HepG2 (cell line): ENCODE measurements around the gene CCDC175.

Source experiments
- CBX1 ChIP-seq: IDR thresholded peaks from one replicate; pipeline ENCODE4 v1.6.1; 2016; ENCODE audit warnings: antibody characterized with exemption, low read depth
- FOXM1 ChIP-seq: sonication (generic); formaldehyde crosslinking; IDR thresholded peaks from 2 replicates; pipeline ENCODE4 v1.5.0; 2020; ENCODE audit warnings: missing genetic modification reagents
- POLR2A ChIP-seq, 2 experiments: IDR thresholded peaks; 2 replicates each; pipeline ENCODE4 v1.6.1; 2011; ENCODE audit warnings: low read depth in 2 of 2, low read length in 2 of 2, mild to moderate bottlenecking in 1 of 2, moderate library complexity in 1 of 2; ENCODE audit not compliant: insufficient read depth in 1 of 2
- RAD21 ChIP-seq: fragments of 450-650 bp; formaldehyde crosslinking; IDR thresholded peaks from 2 replicates; pipeline ENCODE4 v1.5.0; 2020; ENCODE audit warnings: mild to moderate bottlenecking
- USF2 ChIP-seq, 2 experiments: sonication (generic) in 1 of 2; formaldehyde crosslinking in 1 of 2; IDR thresholded peaks; 2 replicates each; pipeline versions ENCODE4 v1.5.1 to v1.6.1; 2011 to 2020; ENCODE audit warnings: borderline replicate concordance in 1 of 2, low read depth in 1 of 2, low read length in 1 of 2, mild to moderate bottlenecking in 1 of 2, missing genetic modification reagents in 1 of 2, moderate library complexity in 1 of 2
- ZNF343 ChIP-seq: sonication (generic); formaldehyde crosslinking; IDR thresholded peaks from 2 replicates; pipeline ENCODE4 v1.4.0; 2020; ENCODE audit warnings: mild to moderate bottlenecking, missing genetic modification reagents
- TF ChIP-seq, protein P1 (sequence below): sonication (generic); formaldehyde crosslinking; IDR thresholded peaks from 2 replicates; pipeline ENCODE4 v1.5.0; 2020; ENCODE audit warnings: mild to moderate bottlenecking, missing genetic modification reagents, moderate library complexity
- TF ChIP-seq, protein P2 (sequence below): sonication (generic); formaldehyde crosslinking; IDR thresholded peaks from 2 replicates; pipeline ENCODE4 v1.8.1; 2023; ENCODE audit warnings: missing genetic modification reagents, inconsistent platforms, borderline replicate concordance
- TF ChIP-seq, protein P3 (sequence below): sonication (generic); formaldehyde crosslinking; IDR thresholded peaks from 2 replicates; pipeline ENCODE4 v1.4.0; 2020; ENCODE audit warnings: missing genetic modification reagents

DNA sequence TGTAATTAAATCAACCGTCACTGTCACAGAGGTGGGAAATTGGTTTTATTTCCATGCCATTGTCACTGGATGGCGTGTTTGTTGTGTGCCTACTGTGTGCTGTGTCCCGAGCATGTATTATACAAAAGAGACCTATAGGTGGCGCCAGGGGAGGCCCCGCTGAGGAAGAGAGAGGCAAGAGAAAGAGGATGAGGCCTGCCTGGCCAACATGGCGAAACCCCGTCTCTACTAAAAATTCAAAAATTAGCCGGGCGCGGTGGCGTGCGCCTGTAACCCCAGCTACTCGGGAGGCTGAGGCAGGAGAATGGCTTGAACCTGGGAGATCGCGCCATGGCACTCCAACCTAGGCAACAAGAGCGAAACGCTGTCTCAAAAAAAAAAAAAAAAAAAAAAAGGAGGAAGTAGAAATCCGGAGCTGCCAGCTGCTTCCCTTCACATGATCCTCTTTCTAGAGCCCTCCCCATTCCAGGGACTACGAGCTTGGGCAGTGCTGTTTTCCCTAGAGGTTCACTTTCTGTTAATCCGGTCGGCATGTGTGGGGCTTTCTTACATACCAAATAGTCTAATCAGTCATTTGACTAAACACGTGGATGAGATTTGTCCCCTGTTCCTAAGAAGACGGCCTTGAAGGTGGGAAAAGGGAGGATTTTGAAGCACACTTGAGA, 6.4 kb upstream of the CCDC175 start:
- TF ChIP-seq POLR2A (IDR thresholded peaks at IDR 0.05; ENCODE audit: insufficient read depth in 1 of 2, low read depth in 2 of 2, low read length in 2 of 2) (no peak), USF2 (IDR thresholded peaks at IDR 0.05; ENCODE audit: low read depth, low read length) (no peak), USF2 (CRISPR knock-in tag; IDR thresholded peaks at IDR 0.05; ENCODE audit: borderline replicate concordance) (no peak), FOXM1 (no peak), RAD21 (CRISPR knock-in tag) (no peak), ZNF343 (no peak), CBX1 (no peak)
- TF ChIP-seq, protein P1, sequence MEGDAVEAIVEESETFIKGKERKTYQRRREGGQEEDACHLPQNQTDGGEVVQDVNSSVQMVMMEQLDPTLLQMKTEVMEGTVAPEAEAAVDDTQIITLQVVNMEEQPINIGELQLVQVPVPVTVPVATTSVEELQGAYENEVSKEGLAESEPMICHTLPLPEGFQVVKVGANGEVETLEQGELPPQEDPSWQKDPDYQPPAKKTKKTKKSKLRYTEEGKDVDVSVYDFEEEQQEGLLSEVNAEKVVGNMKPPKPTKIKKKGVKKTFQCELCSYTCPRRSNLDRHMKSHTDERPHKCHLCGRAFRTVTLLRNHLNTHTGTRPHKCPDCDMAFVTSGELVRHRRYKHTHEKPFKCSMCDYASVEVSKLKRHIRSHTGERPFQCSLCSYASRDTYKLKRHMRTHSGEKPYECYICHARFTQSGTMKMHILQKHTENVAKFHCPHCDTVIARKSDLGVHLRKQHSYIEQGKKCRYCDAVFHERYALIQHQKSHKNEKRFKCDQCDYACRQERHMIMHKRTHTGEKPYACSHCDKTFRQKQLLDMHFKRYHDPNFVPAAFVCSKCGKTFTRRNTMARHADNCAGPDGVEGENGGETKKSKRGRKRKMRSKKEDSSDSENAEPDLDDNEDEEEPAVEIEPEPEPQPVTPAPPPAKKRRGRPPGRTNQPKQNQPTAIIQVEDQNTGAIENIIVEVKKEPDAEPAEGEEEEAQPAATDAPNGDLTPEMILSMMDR (CRISPR knock-in tag) = no peak
- TF ChIP-seq, protein P2, sequence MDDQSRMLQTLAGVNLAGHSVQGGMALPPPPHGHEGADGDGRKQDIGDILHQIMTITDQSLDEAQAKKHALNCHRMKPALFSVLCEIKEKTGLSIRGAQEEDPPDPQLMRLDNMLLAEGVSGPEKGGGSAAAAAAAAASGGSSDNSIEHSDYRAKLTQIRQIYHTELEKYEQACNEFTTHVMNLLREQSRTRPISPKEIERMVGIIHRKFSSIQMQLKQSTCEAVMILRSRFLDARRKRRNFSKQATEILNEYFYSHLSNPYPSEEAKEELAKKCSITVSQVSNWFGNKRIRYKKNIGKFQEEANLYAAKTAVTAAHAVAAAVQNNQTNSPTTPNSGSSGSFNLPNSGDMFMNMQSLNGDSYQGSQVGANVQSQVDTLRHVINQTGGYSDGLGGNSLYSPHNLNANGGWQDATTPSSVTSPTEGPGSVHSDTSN (CRISPR knock-in tag) = no peak
- TF ChIP-seq, protein P3, sequence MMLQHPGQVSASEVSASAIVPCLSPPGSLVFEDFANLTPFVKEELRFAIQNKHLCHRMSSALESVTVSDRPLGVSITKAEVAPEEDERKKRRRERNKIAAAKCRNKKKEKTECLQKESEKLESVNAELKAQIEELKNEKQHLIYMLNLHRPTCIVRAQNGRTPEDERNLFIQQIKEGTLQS (CRISPR knock-in tag) = no peak
